ENCODE data around the gene ADAMTS19.

GRCh38 chr5:129506950-129507349 is 46.9 kb downstream of the ADAMTS19 start:
- TF ChIP-seq CTCF (IDR thresholded peaks at IDR 0.05) (no peak), POLR2A (IDR thresholded peaks at IDR 0.05) (no peak)

All from heart left ventricle (tissue), 13 donors.